GM23248 (cell line): ENCODE data around the gene TMEM120A.

Experiments used
- EZH2 ChIP-seq: fragments of 200-600 bp; sonication (generic); IDR thresholded peaks from 2 replicates; pipeline ENCODE4 v1.6.1; 2018; ENCODE audit warnings: antibody characterized with exemption, mild to moderate bottlenecking; ENCODE audit not compliant: insufficient read depth, poor library complexity, severe bottlenecking
- EZH2phosphoT487 ChIP-seq: fragments of 200-600 bp; sonication (generic); IDR thresholded peaks from 2 replicates; pipeline ENCODE4 v1.6.1; 2018; ENCODE audit warnings: antibody characterized with exemption, moderate library complexity, mild to moderate bottlenecking, low read depth; ENCODE audit not compliant: insufficient read depth

GRCh38 chr7:76020031-76020714 lies 25.8 kb upstream of the TMEM120A start:
- no peak for TF ChIP-seq EZH2
- no peak for TF ChIP-seq EZH2phosphoT487
